ENCODE results near the gene HTR2B. TPM values are rescaled to one million over a fixed set of nuclear protein-coding genes. Genes with fewer than 3 reads are reported as not detected.

HTR2B gene
- total RNA-seq, 1 donor from 2014 or later, result 2.6 TPM

DNA sequence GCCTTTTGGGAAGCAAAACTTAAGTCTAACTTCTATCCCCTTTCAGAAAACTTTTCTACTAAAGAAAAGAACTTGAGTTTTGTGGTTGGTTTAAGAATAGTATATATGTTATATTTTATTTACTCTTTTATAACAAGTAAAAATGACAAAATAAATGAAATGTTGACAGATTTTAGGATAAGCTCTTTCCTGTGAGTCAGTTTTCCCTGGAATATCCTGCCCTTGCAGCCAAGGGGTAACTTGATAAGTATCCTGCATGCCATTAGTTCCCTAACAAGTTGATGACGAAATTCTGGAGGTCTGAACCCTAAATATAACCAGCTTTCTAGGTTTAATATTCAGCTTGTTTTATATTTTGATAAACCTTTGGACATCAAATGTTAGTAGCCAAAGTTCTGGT is 7.3 kb upstream of the HTR2B start:
- DNase-seq (no peak), ATAC-seq (no peak)
- intact Hi-C loops (cut with DNase I), result no loop called here
- H3K27ac ChIP-seq, result no peak overlapping the region
- H3K27me3 ChIP-seq, result no peaks in the 10 kb centered on the region
- H3K36me3 ChIP-seq, result no peaks in the 10 kb centered on the region
- TF ChIP-seq, protein P1, sequence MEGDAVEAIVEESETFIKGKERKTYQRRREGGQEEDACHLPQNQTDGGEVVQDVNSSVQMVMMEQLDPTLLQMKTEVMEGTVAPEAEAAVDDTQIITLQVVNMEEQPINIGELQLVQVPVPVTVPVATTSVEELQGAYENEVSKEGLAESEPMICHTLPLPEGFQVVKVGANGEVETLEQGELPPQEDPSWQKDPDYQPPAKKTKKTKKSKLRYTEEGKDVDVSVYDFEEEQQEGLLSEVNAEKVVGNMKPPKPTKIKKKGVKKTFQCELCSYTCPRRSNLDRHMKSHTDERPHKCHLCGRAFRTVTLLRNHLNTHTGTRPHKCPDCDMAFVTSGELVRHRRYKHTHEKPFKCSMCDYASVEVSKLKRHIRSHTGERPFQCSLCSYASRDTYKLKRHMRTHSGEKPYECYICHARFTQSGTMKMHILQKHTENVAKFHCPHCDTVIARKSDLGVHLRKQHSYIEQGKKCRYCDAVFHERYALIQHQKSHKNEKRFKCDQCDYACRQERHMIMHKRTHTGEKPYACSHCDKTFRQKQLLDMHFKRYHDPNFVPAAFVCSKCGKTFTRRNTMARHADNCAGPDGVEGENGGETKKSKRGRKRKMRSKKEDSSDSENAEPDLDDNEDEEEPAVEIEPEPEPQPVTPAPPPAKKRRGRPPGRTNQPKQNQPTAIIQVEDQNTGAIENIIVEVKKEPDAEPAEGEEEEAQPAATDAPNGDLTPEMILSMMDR (IDR thresholded peaks at IDR 0.05), result no peak
- H3K4me3 ChIP-seq, result no peak overlapping the region
- no peaks in the 10 kb centered on the region for H3K9me3 ChIP-seq
- H3K4me1 ChIP-seq, result peaks cover 6% of the 10 kb centered on the region

DNA sequence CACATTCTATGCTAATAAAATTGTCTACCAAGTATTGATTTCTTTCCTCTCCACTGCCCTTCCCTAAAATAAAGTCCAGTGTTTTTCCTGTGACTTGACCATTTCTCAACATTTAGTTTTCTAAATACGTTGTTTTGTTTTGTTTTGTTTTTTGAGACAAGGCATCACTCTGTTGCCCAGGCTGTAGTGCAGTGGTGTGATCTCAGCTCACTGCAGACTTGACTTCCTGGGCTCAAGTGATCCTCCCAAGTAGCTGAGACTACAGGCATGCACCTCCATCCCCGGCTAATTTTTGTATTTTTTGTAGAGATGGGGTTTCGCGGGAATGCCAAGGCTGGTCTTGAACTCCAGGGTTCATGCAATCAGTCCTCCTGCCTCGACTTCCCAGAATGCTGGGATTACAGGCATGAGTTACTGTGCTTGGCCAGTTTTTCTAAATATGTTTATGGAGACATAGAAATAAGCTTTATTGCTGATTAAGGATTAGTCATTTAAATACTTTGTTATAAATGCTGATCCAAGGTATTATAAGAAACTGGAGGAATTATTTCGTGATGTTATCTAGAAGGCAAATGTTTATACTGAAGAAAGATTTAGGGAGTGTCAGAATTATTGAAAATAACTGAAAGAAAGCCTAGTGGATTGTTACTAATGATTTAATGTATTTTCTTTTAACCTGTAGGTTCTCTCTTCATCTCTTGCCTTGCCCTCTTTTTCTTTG is 5.7 kb upstream of the HTR2B start:
- DNase-seq (no peak), ATAC-seq (no peak)
- no peak overlapping the region for H3K4me3 ChIP-seq
- TF ChIP-seq, protein P1 (IDR thresholded peaks at IDR 0.05), result no peak
- H3K27me3 ChIP-seq, result no peaks in the 10 kb centered on the region
- H3K27ac ChIP-seq, result no peak overlapping the region
- peaks cover 6% of the 10 kb centered on the region for H3K4me1 ChIP-seq
- no peaks in the 10 kb centered on the region for H3K36me3 ChIP-seq
- no peaks in the 10 kb centered on the region for H3K9me3 ChIP-seq
- intact Hi-C loops (cut with DNase I), result no loop called here

DNA sequence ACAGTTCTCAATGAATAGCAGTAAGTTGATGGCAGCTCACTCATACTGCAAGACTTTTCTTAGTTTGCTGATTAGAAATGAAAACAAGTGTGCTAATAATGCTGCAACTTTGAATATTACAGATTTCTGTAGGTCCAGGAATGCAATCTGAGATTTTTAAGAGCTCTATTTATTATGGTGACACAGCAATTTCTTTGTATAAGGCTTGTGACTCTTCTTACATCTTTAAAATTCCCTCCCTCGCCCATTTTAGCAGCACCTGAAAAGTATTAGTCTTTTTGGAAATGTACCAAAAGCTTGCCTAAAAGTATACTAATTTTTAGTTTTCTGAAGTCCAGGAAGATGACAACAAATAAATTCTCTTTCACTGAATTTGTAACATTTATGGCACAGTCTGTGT is 4.4 kb upstream of the HTR2B start:
- TF ChIP-seq, protein P1 (IDR thresholded peaks at IDR 0.05), result no peak
- no peak overlapping the region for H3K4me3 ChIP-seq
- H3K36me3 ChIP-seq, result no peaks in the 10 kb centered on the region
- intact Hi-C loops (cut with DNase I), result no loop called here
- H3K4me1 ChIP-seq, result peaks cover 9% of the 10 kb centered on the region
- H3K27ac ChIP-seq, result no peak overlapping the region
- ATAC-seq (no peak), DNase-seq (no peak)
- H3K9me3 ChIP-seq, result no peaks in the 10 kb centered on the region
- no peaks in the 10 kb centered on the region for H3K27me3 ChIP-seq

DNA sequence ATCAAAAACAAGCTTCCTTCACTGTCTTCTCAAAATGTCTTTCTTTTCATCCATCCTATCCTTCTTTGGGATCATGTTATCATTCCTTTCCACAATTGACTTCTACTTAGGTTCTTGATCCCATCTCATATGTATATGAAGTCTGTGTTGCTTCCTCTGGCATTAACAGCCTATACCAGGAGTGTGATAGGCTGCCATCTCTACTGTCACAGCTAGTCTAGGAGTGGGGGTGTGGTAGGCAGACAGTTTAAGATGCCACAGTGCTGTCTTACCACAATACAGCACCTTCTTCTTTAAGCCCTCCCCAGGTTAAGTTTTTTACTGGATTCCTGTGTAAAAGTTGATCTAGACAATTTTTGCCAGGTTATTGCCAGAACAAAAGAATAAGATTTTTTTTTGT is 3.7 kb upstream of the HTR2B start:
- intact Hi-C loops (cut with DNase I), result no loop called here
- Histone ChIP-seq H3K36me3 (no peaks in the 10 kb centered on the region), H3K27me3 (no peaks in the 10 kb centered on the region), H3K4me3 (no peak overlapping the region), H3K27ac (no peak overlapping the region), H3K4me1 (peaks cover 14% of the 10 kb centered on the region), H3K9me3 (no peaks in the 10 kb centered on the region)
- ATAC-seq (no peak), DNase-seq (no peak)
- TF ChIP-seq, protein P1 (IDR thresholded peaks at IDR 0.05), result no peak

DNA sequence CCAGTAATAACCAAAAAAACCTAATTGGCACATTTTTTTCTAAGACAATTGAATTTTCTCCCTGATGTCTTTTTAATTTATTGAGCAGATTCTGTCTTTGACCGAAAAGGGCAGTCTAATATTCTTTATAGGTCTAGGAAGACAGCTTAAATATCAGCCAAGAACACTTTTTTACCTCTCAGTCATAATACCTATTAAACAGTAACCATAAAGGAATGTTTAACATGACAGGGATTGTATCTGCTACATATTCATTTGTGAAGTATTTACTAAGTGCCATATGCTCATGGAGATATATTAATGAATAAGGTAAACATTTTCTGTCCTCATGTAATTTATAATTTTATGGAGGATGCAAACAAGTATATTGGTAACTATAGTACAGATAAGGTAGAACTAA is 3.1 kb upstream of the HTR2B start:
- no peaks in the 10 kb centered on the region for H3K9me3 ChIP-seq
- ATAC-seq, result no peak
- H3K36me3 ChIP-seq, result no peaks in the 10 kb centered on the region
- intact Hi-C loops (cut with DNase I), result no loop called here
- no peak overlapping the region for H3K27ac ChIP-seq
- H3K4me3 ChIP-seq, result no peak overlapping the region
- H3K27me3 ChIP-seq, result no peaks in the 10 kb centered on the region
- no peak for DNase-seq
- TF ChIP-seq, protein P1 (IDR thresholded peaks at IDR 0.05), result no peak
- peaks cover 14% of the 10 kb centered on the region for H3K4me1 ChIP-seq

DNA sequence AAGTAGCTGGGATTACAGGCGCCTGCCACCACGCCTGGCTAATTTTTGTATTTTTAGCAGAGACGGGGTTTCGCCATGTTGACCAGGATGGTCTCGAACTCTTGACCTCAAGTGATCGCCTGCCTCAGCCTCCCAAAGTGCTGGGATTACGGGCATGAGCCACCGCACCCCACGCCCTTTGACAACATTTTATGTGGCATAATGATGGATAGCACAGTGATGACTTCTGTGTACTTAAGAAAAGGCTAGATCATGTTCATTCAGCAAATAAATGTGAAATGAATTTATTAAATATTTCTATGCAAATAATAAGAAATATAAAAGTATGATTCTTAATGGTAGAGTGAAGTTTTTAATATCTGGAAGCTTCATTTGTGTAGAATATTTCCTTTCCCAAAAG is 2.6 kb upstream of the HTR2B start:
- no peaks in the 10 kb centered on the region for H3K27me3 ChIP-seq
- intact Hi-C loops (cut with DNase I), result no loop called here

More for the DNA sequence above, 2.6 kb upstream of the HTR2B start:
- no peak for DNase-seq
- Histone ChIP-seq H3K27ac (no peak overlapping the region), H3K36me3 (no peaks in the 10 kb centered on the region), H3K4me1 (peaks cover 18% of the 10 kb centered on the region), H3K9me3 (no peaks in the 10 kb centered on the region), H3K4me3 (no peak overlapping the region)
- no peak for ATAC-seq
- TF ChIP-seq, protein P1 (IDR thresholded peaks at IDR 0.05), result no peak
